ENCODE results near the gene BRAT1. TPM values are rescaled to one million over a fixed set of nuclear protein-coding genes. Genes with fewer than 3 reads are reported as not detected.
A peak's percentile ranks its signal among the peaks of the same experiment; 100 is the strongest.
"Not testable (repeated sequence)": the region's sequence is repeated elsewhere in the genome, so short reads cannot be mapped to it uniquely, and the experiment has no call there.

The BRAT1 gene
- total RNA-seq, 1 donor, result 23.3 TPM

DNA sequence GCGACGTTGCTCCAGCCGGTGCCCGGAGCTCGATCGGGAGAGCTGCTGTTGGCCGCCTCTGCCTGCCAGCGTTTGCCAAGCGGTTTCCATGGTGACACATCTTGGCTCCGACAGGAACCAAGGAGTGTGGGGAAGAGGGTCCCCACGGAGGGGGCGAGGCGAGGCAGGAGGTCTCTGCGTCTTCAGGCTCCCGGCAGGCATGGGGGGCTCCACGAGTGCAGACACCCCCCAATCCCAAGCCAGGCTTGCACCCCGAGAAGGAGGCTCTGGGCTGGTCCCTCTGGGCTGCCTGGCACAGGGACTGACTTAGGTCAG lies 23.6 kb downstream of the BRAT1 start:
- not testable (repeated sequence) for DNase-seq (ENCODE audit: low read depth); H3K4me3 ChIP-seq (ENCODE audit: low read depth, low read length)

DNA sequence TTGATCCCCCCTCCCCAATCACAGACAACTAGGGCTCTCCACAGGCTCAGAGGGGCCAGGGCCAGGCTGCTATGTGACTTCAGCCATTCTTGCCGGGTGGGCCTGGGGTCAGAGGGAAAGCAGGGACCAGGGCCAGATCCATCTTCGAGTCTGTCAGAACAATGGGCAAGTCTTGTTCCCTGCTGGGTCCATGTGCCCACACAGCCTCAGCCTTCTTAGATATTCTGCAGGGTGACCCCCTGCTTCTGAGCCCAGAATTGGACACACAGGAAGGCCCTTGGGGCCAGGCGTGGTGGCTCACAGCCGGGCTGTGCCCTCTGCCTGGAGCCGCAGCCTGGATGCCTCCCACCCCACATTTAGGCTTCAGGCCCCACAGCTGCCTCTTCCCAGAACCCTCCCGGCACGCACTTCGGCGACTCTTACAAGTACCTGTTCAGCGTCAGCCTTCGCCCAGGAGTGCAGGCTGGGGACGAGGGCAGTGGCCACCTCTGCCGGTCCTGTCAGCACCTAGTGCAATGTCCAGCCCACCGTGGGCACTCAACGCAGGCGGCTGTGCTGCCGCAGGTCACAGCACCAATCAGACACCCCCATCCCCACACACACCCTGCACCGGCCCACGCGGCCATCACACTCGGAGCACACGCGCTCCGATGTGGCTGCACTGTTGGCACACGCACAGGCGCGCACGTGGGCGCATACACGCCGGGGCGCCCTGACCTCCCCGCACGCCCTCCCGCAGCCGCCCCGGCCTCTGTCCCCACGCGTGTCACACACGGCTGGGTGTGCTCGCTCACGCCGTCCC lies 24.1 kb downstream of the BRAT1 start:
- not testable (repeated sequence) for H3K4me3 ChIP-seq (ENCODE audit: low read depth, low read length); DNase-seq (ENCODE audit: low read depth)

DNA sequence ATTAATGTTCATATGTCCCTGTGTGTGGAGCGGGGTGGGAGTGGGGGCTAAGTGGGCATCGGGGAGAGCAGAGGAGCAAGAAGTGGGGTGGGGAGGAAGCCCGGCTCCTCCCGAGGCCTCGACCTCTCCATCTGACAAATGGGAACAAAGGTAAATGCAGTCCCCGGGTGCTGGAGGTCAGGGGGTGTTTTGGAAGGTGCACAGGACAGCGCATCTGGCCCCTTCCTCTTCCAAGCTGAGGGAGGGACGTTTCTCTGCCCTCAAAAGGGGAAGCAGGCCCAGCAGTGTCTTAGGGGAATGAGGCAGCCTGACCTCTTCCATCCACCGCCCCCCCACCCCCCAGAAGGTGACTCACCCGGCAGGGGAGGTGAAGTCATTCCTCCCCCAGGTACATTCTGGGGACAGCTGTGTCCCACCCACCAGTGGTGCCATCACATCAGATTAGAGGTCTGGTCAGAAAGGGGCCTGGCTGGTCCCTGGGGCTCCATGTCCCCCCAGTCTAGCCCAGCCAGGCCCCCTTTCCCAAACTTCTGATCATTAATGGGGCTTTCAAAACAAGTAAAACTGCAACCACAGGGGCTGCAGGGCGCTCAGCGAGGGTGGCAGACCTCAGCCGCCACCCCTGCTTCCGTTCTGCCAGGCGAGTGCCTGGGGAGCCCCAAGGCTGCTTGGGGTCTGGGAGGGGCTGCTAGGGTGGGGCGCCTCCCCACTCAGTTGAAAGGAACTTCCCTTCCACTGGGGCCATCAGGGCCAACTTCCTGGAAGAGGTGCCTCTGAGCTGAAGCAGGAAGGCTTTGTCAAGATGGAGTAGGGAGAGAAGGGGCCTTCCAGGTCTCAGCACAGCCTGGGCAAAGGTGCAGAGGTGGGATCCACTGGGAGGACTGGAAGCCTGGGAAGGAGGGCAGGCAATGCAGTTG lies 25.0 kb downstream of the BRAT1 start:
- no peak overlapping the region for H3K4me3 ChIP-seq (ENCODE audit: low read depth, low read length)

GRCh38 chr7:2529161-2530070 lies 25.9 kb downstream of the BRAT1 start:
- peak; percentile 60 for DNase-seq (ENCODE audit: low read depth)
- TF ChIP-seq CTCF (IDR thresholded peaks at IDR 0.05; ENCODE audit: insufficient read depth, low read depth, low read length), result no peak
- no peak overlapping the region for H3K4me3 ChIP-seq (ENCODE audit: low read depth, low read length)

More for the DNA sequence above, 25.0 kb downstream of the BRAT1 start:
- no peak for TF ChIP-seq CTCF (IDR thresholded peaks at IDR 0.05; ENCODE audit: insufficient read depth, low read depth, low read length)
- DNase-seq (ENCODE audit: low read depth), result no peak

- DNase-seq (ENCODE audit: low read depth), result no peak
- H3K4me3 ChIP-seq (ENCODE audit: low read depth, low read length), result no peak overlapping the region
- no peak for TF ChIP-seq CTCF (IDR thresholded peaks at IDR 0.05; ENCODE audit: insufficient read depth, low read depth, low read length)
Measured at GRCh38 chr7:2528481-2529095, 26.7 kb downstream of the BRAT1 start.

DNA sequence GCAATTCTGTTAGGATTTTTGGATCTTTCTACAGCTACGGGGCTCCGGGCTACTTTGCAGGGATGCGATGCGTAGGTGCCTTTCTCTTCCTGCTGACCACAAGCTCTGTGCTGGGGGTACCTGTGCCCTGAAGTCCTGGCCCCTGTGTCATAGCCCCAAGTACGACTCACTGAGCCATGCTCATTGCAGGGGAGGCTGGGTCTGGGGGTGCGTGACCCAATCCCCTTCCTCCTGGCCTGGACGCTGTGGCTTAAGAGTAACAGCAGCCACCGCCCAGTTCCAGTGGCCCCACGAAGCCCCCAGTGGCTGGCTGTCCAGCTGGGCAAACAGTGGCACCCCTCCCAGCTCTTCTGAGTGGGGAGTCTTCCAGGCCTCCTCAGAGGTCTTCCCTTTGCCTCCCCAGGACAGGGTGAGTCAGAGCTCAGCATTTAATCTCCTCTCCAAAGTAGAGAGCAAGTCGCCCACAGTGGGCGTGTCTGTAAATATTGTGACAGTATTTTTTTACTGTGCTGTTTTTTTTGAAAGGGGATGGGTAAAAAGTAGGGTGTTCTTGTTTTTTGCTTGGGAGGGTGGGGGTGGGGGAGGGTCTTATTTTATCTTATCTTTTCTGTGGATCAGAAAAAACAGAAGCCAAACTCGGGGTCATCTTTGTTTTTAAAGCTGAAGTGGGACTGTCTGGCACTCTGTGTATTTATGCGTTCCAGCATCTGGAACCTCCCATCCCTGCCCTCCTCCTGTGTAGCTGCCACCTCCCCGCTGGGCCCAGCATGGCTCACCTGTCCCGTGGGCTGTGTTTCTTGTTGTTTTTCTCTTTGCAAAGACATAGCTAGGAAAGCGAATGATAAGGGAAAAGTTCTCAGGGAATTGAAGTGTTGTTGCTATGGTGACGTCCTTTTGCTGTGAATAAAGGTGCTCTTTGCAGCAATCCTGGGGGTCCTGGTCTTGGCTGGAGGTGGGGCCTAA lies 27.5 kb downstream of the BRAT1 start:
- no peak for TF ChIP-seq CTCF (IDR thresholded peaks at IDR 0.05; ENCODE audit: insufficient read depth, low read depth, low read length)
- no peak overlapping the region for H3K4me3 ChIP-seq (ENCODE audit: low read depth, low read length)
- DNase-seq (ENCODE audit: low read depth), result peak; percentile 70
